ENCODE results near the gene PAOX. TPM values are rescaled to one million over a fixed set of nuclear protein-coding genes. Genes with fewer than 3 reads are reported as not detected.

The PAOX gene
- total and polyA plus RNA-seq, 2 donors from 2014 or later, result 7.0 to 14.4 TPM

GRCh38 chr10:133405272-133405671, 26.2 kb downstream of the PAOX start:
- Histone ChIP-seq H3K36me3 (ENCODE audit: control insufficient read depth in 2 of 3, insufficient read depth in 3 of 3, low read length in 3 of 3) (peaks cover 12 to 25% (median 20%) of the 10 kb centered on the region in 3 donors), H3K4me1 (ENCODE audit: control insufficient read depth in 2 of 3, insufficient read depth in 2 of 3, low read depth in 1 of 3, low read length in 3 of 3) (no peaks in the 10 kb centered on the region)
- FAIRE-seq, result no peak

GRCh38 chr10:133405844-133406527, 26.9 kb downstream of the PAOX start:
- intact Hi-C loops (cut with DNase I), result no loop called here
- no peaks in the 10 kb centered on the region for H3K27me3 ChIP-seq (ENCODE audit: control insufficient read depth, insufficient read depth, low read length)
- H3K4me1 ChIP-seq (ENCODE audit: control insufficient read depth in 2 of 3, insufficient read depth in 2 of 3, low read depth in 1 of 3, low read length in 3 of 3), result no peaks in the 10 kb centered on the region
- H3K9ac ChIP-seq (ENCODE audit: low read length in 3 of 3), result no peak overlapping the region
- FAIRE-seq (no peak), DNase-seq (no peak)
- no peak overlapping the region for H3K4me3 ChIP-seq (ENCODE audit: low read length in 3 of 3)
- H3K9me3 ChIP-seq (ENCODE audit: control insufficient read depth in 2 of 3, insufficient read depth in 1 of 3, low read length in 3 of 3), result peaks cover 0 to 4% (median 0%) of the 10 kb centered on the region in 3 donors
- H3K36me3 ChIP-seq (ENCODE audit: control insufficient read depth in 2 of 3, insufficient read depth in 3 of 3, low read length in 3 of 3), result peaks cover 12 to 22% (median 21%) of the 10 kb centered on the region in 3 donors
- no peak overlapping the region for H3K27ac ChIP-seq (ENCODE audit: low read depth in 2 of 2, low read length in 2 of 2)
- no peak for TF ChIP-seq CTCF (IDR thresholded peaks at IDR 0.05; ENCODE audit: borderline replicate concordance, extremely low read depth, insufficient read depth)

More at GRCh38 chr10:133405272-133405671, 26.2 kb downstream of the PAOX start:
- Histone ChIP-seq H3K27ac (ENCODE audit: low read depth in 2 of 2, low read length in 2 of 2) (no peak overlapping the region), H3K9me3 (ENCODE audit: control insufficient read depth in 2 of 3, insufficient read depth in 1 of 3, low read length in 3 of 3) (peaks cover 0 to 3% (median 0%) of the 10 kb centered on the region in 3 donors), H3K4me3 (ENCODE audit: low read length in 3 of 3) (no peak overlapping the region), H3K9ac (ENCODE audit: low read length in 3 of 3) (no peak overlapping the region), H3K27me3 (ENCODE audit: control insufficient read depth, insufficient read depth, low read length) (no peaks in the 10 kb centered on the region)
- TF ChIP-seq CTCF (IDR thresholded peaks at IDR 0.05; ENCODE audit: borderline replicate concordance, extremely low read depth, insufficient read depth), result no peak
- DNase-seq, result no peak
- intact Hi-C loops (cut with DNase I), result no loop called here

- Histone ChIP-seq H3K27me3 (ENCODE audit: control insufficient read depth, insufficient read depth, low read length) (no peaks in the 10 kb centered on the region), H3K27ac (ENCODE audit: low read depth in 2 of 2, low read length in 2 of 2) (no peak overlapping the region), H3K36me3 (ENCODE audit: control insufficient read depth in 2 of 3, insufficient read depth in 3 of 3, low read length in 3 of 3) (peaks cover 0 to 18% (median 15%) of the 10 kb centered on the region in 3 donors), H3K4me3 (ENCODE audit: low read length in 3 of 3) (no peak overlapping the region), H3K9me3 (ENCODE audit: control insufficient read depth in 2 of 3, insufficient read depth in 1 of 3, low read length in 3 of 3) (peaks cover 4 to 12% (median 6%) of the 10 kb centered on the region in 3 donors), H3K9ac (ENCODE audit: low read length in 3 of 3) (no peak overlapping the region), H3K4me1 (ENCODE audit: control insufficient read depth in 2 of 3, insufficient read depth in 2 of 3, low read depth in 1 of 3, low read length in 3 of 3) (no peaks in the 10 kb centered on the region)
- no peak for FAIRE-seq
- intact Hi-C loops (cut with DNase I), result no loop called here
- TF ChIP-seq CTCF (IDR thresholded peaks at IDR 0.05; ENCODE audit: borderline replicate concordance, extremely low read depth, insufficient read depth), result no peak
- no peak for DNase-seq
These were observed 32.7 kb downstream of the PAOX start for GRCh38 chr10:133411523-133412380.

Measured in kidney (tissue), 14 donors.